OCI-LY1 (cell line): ENCODE data around the gene LAMB2.

Source experiments
- H2AFZ ChIP-seq: fragments of 200-600 bp; sonication (generic), shearing (Covaris generic); 2 replicates; pipeline ENCODE4 v1.6.0; 2014; ENCODE audit warnings: antibody characterized with exemption, mild to moderate bottlenecking, low read length
- H3F3A ChIP-seq: fragments of 200-600 bp; sonication (generic), shearing (Covaris generic); 2 replicates; pipeline ENCODE4 v1.6.0; 2014; ENCODE audit warnings: mild to moderate bottlenecking, antibody characterized with exemption, low read length, moderate library complexity; ENCODE audit not compliant: insufficient read depth
- H3K27ac ChIP-seq: fragments of 200-600 bp; sonication (generic); 2 replicates; pipeline ENCODE4 v1.5.1; 2014; ENCODE audit warnings: low read length, mixed run types, mild to moderate bottlenecking, low read depth; ENCODE audit not compliant: poor library complexity, severe bottlenecking
- H3K27me3 ChIP-seq: fragments of 200-600 bp; sonication (generic); 2 replicates; pipeline ENCODE4 v1.6.0; 2014; ENCODE audit warnings: antibody characterized with exemption, mild to moderate bottlenecking, low read length, moderate library complexity; ENCODE audit not compliant: insufficient read depth
- H3K36me3 ChIP-seq: fragments of 200-600 bp; sonication (generic); 2 replicates; pipeline ENCODE4 v1.6.1; 2014; ENCODE audit warnings: mild to moderate bottlenecking, antibody characterized with exemption, low read length, moderate library complexity, mixed read lengths; ENCODE audit not compliant: insufficient read depth
- H3K4me1 ChIP-seq: fragments of 200-600 bp; sonication (generic); 2 replicates; pipeline ENCODE4 v1.5.1; 2014; ENCODE audit warnings: mild to moderate bottlenecking, low read length, moderate library complexity; ENCODE audit not compliant: insufficient read depth, severe bottlenecking
- H3K4me2 ChIP-seq: fragments of 200-600 bp; sonication (generic), shearing (Covaris generic); 2 replicates; pipeline ENCODE4 v1.6.1; 2014; ENCODE audit warnings: low read length
- H3K4me3 ChIP-seq: fragments of 200-600 bp; sonication (generic); 2 replicates; pipeline ENCODE4 v1.5.1; 2014; ENCODE audit warnings: low read length, low read depth, mild to moderate bottlenecking, mixed read lengths; ENCODE audit not compliant: poor library complexity, severe bottlenecking
- H3K79me2 ChIP-seq: fragments of 200-600 bp; shearing (Covaris generic); 2 replicates; pipeline ENCODE4 v1.6.1; 2016; ENCODE audit warnings: mixed run types, low read length, mixed read lengths; ENCODE audit not compliant: insufficient read depth
- H3K9ac ChIP-seq: fragments of 200-600 bp; sonication (generic), shearing (Covaris generic); 2 replicates; pipeline ENCODE4 v1.6.1; 2014; ENCODE audit warnings: mild to moderate bottlenecking, low read length, mixed read lengths
- H3K9me2 ChIP-seq: fragments of 200-600 bp; sonication (generic), shearing (Covaris generic); 2 replicates; pipeline ENCODE4 v1.6.1; 2014; ENCODE audit warnings: low read depth, mild to moderate bottlenecking, low read length, mixed read lengths
- H3K9me3 ChIP-seq: fragments of 200-600 bp; shearing (Covaris generic); 2 replicates; pipeline ENCODE4 v1.6.1; 2014; ENCODE audit warnings: low read length, mixed read lengths
- H4K20me1 ChIP-seq: fragments of 200-600 bp; sonication (generic), shearing (Covaris generic); 2 replicates; pipeline ENCODE4 v1.6.0; 2016; ENCODE audit warnings: mild to moderate bottlenecking, low read length; ENCODE audit not compliant: insufficient read depth
- EZH2 ChIP-seq: fragments of 200-600 bp; sonication (generic), shearing (Covaris generic); IDR thresholded peaks from 2 replicates; pipeline ENCODE4 v1.8.0; 2017; ENCODE audit warnings: borderline replicate concordance, mixed run types, mild to moderate bottlenecking, antibody characterized with exemption, low read length, moderate library complexity, mixed read lengths
- TF ChIP-seq, protein P1 (sequence below): fragments of 200-600 bp; sonication (generic), shearing (Covaris generic); IDR thresholded peaks from 2 replicates; pipeline ENCODE4 v1.5.1; 2017; ENCODE audit warnings: mild to moderate bottlenecking, antibody characterized with exemption, low read length, moderate library complexity, mixed read lengths

The LAMB2 gene

DNA sequence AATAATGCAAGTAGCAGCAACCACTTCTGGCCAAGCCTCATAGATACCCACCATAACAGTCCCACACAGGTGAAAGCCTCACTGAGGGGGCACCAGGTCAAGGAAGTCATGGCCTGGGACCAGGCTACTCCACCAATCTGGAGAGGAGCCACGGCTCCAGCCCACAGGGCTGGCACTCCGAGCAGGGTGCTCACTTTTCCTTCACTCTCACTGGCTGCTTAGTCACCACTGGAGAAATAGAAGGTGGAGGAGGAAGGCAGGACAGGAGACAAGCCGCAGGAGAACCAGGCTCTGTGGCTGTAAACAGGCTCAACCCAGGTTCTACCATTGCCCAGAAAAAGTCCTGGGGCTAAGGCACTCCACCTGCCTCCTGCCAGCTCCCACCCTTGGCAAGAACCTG, 13.4 kb downstream of the LAMB2 start:
- peak overlapping the region; percentile 85 for H3K4me3 ChIP-seq
- peak overlapping the region; percentile 99 for H3K4me2 ChIP-seq
- H3K27me3 ChIP-seq, result no peaks in the 10 kb centered on the region
- no peaks in the 10 kb centered on the region for H3K79me2 ChIP-seq
- no peak overlapping the region for H3K27ac ChIP-seq
- peak overlapping the region; percentile 87 for H3K9ac ChIP-seq
- H3K4me1 ChIP-seq, result peaks cover 20% of the 10 kb centered on the region
- H4K20me1 ChIP-seq, result no peaks in the 10 kb centered on the region
- H3K36me3 ChIP-seq, result peaks cover 49% of the 10 kb centered on the region
- no peaks in the 10 kb centered on the region for H3K9me3 ChIP-seq
- no peaks in the 10 kb centered on the region for H3K9me2 ChIP-seq
- TF ChIP-seq, protein P1, sequence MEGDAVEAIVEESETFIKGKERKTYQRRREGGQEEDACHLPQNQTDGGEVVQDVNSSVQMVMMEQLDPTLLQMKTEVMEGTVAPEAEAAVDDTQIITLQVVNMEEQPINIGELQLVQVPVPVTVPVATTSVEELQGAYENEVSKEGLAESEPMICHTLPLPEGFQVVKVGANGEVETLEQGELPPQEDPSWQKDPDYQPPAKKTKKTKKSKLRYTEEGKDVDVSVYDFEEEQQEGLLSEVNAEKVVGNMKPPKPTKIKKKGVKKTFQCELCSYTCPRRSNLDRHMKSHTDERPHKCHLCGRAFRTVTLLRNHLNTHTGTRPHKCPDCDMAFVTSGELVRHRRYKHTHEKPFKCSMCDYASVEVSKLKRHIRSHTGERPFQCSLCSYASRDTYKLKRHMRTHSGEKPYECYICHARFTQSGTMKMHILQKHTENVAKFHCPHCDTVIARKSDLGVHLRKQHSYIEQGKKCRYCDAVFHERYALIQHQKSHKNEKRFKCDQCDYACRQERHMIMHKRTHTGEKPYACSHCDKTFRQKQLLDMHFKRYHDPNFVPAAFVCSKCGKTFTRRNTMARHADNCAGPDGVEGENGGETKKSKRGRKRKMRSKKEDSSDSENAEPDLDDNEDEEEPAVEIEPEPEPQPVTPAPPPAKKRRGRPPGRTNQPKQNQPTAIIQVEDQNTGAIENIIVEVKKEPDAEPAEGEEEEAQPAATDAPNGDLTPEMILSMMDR, result no peak
- TF ChIP-seq EZH2, result no peak
- H2AFZ ChIP-seq, result no peak overlapping the region
- no peaks in the 10 kb centered on the region for H3F3A ChIP-seq

DNA sequence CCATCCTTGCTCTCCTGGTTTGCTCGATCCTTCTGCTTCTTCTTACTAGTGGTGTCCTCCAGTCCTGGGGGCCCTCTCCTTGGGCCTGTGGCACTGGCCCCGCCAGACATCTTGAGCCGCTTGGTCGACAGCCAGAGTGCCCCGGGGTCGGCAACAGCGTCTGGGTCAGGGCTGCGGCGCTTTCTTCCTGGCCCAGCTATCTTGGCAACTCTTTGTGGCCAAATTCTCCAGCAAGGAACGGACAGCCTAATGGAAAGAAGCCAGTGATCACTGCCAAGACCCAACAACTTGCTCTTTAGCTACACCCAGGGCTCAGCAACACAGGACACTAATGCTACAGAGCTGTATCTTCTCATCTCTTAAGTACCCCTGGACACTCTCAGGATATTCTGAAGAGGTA, 13.8 kb downstream of the LAMB2 start:
- no peak overlapping the region for H2AFZ ChIP-seq
- H4K20me1 ChIP-seq, result no peaks in the 10 kb centered on the region
- no peak overlapping the region; the same call in 1 of the 2 replicates for H3K9ac ChIP-seq
- no peak overlapping the region for H3K27ac ChIP-seq
- H3K4me2 ChIP-seq, result peak overlapping the region; percentile 99; the same call in 1 of the 2 replicates
- H3F3A ChIP-seq, result no peaks in the 10 kb centered on the region
- H3K9me3 ChIP-seq, result no peaks in the 10 kb centered on the region
- H3K36me3 ChIP-seq, result peaks cover 53% of the 10 kb centered on the region
- no peaks in the 10 kb centered on the region for H3K9me2 ChIP-seq
- peaks cover 20% of the 10 kb centered on the region for H3K4me1 ChIP-seq
- H3K4me3 ChIP-seq, result peak overlapping the region; percentile 85
- TF ChIP-seq, protein P1, result no peak
- TF ChIP-seq EZH2, result no peak
- no peaks in the 10 kb centered on the region for H3K79me2 ChIP-seq
- no peaks in the 10 kb centered on the region for H3K27me3 ChIP-seq

DNA sequence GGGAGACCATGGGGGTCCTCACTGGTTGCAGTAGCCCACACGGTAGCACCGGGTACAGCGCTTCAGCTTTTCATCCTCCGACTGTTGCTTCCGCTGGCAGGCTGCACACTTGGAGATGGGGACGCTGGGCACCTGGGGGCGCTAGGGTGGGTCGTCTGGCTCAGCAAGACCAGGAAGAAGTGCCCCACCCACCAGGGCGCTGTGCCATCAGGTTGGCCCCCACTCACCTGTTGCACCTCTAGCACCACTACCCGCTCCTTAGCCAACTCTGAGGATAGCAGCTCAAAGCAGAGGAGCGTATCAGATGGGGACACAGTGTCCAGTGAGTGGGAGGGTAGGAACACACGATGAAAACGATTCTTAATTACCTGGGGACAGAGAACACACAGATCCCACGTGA, 20.6 kb downstream of the LAMB2 start:
- Histone ChIP-seq H3K4me1 (no peaks in the 10 kb centered on the region), H4K20me1 (no peaks in the 10 kb centered on the region), H2AFZ (no peak overlapping the region), H3K9me2 (no peaks in the 10 kb centered on the region), H3F3A (no peaks in the 10 kb centered on the region), H3K27me3 (no peaks in the 10 kb centered on the region), H3K9me3 (no peaks in the 10 kb centered on the region), H3K9ac (no peak overlapping the region), H3K4me2 (no peak overlapping the region), H3K79me2 (no peaks in the 10 kb centered on the region), H3K27ac (no peak overlapping the region), H3K36me3 (peaks cover 86% of the 10 kb centered on the region), H3K4me3 (no peak overlapping the region)
- TF ChIP-seq EZH2, result no peak
- TF ChIP-seq, protein P1, result no peak
